OCI-LY3 (cell line): ENCODE results near the gene GDI1.
"Not testable (repeated sequence)": the region's sequence is repeated elsewhere in the genome, so short reads cannot be mapped to it uniquely, and the experiment has no call there.

Experiments
- CTCF ChIP-seq: fragments of 200-600, 300-600 bp; sonication (generic); IDR thresholded peaks from 2 replicates; pipeline ENCODE4 v1.5.1; 2014; ENCODE audit warnings: antibody characterized with exemption, low read length, low read depth
- EZH2phosphoT487 ChIP-seq: fragments of 200-600 bp; shearing (Covaris generic); IDR thresholded peaks from 2 replicates; pipeline ENCODE4 v1.6.1; 2018; ENCODE audit warnings: antibody characterized with exemption, mixed run types, low read depth

GRCh38 chrX:154388649-154389048, 48.3 kb upstream of the GDI1 start:
- not testable (repeated sequence) for TF ChIP-seq CTCF, EZH2phosphoT487
